Right lobe of liver (tissue), 6 donors: Measurements from ENCODE around the gene GAGE2A. TPM values are rescaled to one million over a fixed set of nuclear protein-coding genes. Genes with fewer than 3 reads are reported as not detected.
"Not testable (repeated sequence)": the region's sequence is repeated elsewhere in the genome, so short reads cannot be mapped to it uniquely, and the experiment has no call there.

ENCODE experiments used
- ATAC-seq, 4 donors: fragments of 200-7000 bp; cut with Tn5 transposase; one replicate each; pipeline ENCODE4 v1.9.1; 2020; ENCODE audit warnings: mild to moderate bottlenecking in 4 of 4, moderate library complexity in 4 of 4
- DNase-seq, 3 donors: peaks; one replicate each; pipeline ENCODE4 v3.0.0-alpha.2; 2020
- H3K27ac ChIP-seq, 3 donors: fragments of 200-600 bp; one replicate each; pipeline ENCODE4 v1.8.0; 2022
- H3K27me3 ChIP-seq, 2 donors: fragments of 200-600 bp; one replicate each; pipeline ENCODE4 v1.8.0; 2022
- H3K36me3 ChIP-seq, 4 donors: fragments of 200-600 bp; sonication (generic) in 1 of 4; one replicate each; pipeline versions ENCODE4 v1.5.1 to v1.8.0; 2017 to 2022; ENCODE audit warnings: control low read depth in 1 of 4
- H3K4me1 ChIP-seq, 4 donors: fragments of 200-600 bp; sonication (generic) in 1 of 4; one replicate each; pipeline versions ENCODE4 v1.5.1 to v1.8.0; 2017 to 2022; ENCODE audit warnings: control low read depth in 1 of 4
- H3K4me3 ChIP-seq, 3 donors: fragments of 200-600 bp; one replicate each; pipeline ENCODE4 v1.8.0; 2022
- H3K9me3 ChIP-seq, 4 donors: fragments of 200-600 bp; sonication (generic) in 1 of 4; one replicate each; pipeline versions ENCODE4 v1.5.1 to v1.8.0; 2017 to 2022; ENCODE audit warnings: control low read depth in 1 of 4
- WGBS: methylation state at CpG from one replicate; pipeline ENCODE4 v1.1.6; 2018; ENCODE audit warnings: low coverage, low lambda C conversion rate; ENCODE audit not compliant: insufficient coverage; ENCODE audit errors: missing lambda C conversion rate; 5-methylcytosine and 5-hydroxymethylcytosine counted together
- intact Hi-C, 2 donors: fragments of 100-400 bp; cut with DNase I; formaldehyde crosslinking; loops; one replicate each; pipeline versions ENCODE4 v1.11.2 to v1.14.1; 2022
- long read RNA-seq: library from polyadenylated mRNA; unstranded; transcript quantifications from one replicate; pipeline ENCODE4 v2.0.0, GENCODE V29; 2019
- total RNA-seq, 6 experiments: library from RNA; depleted of rRNA in 2 of 6; stranded (reverse); fragments of >200 nt in 2 of 6; fragmentation: NEBNext Ultra II Directional in 3 of 6; extraction: Animal tissue kit (Norgen Biotek cat#: 25700) in 3 of 6; gene quantifications; one replicate each; pipeline versions ENCODE4 v1.1.0 to v1.2.4, GENCODE V29; 2016 to 2023
- donor health status: DM: no; HTN: yes; CAD: no.
- donor health status: DM: no; HTN: no; CAD: no.
- donor health status: DM: no; HTN: no; CAD: no.
- donor health status: DM: no; HTN: yes; CAD: no.
- donor health status: DM: no; HTN: yes; CAD: no.

The GAGE2A gene
- total RNA-seq: not detected
- long read RNA-seq: 0 reads

- intact Hi-C loops, H3K27me3 ChIP-seq, H3K4me3 ChIP-seq, H3K27ac ChIP-seq, H3K9me3 ChIP-seq, ATAC-seq, DNase-seq, H3K36me3 ChIP-seq, H3K4me1 ChIP-seq: not testable (repeated sequence)
- WGBS: no CpG with 5 or more reads among the region's 16 CpGs
Observed at GRCh38 chrX:49589196-49589595, at the start of gene GAGE2A. Gene GAGE2A (plus strand): TSS chrX:49589496. CDS start chrX:49590651, 1,155 bp downstream.

DNA sequence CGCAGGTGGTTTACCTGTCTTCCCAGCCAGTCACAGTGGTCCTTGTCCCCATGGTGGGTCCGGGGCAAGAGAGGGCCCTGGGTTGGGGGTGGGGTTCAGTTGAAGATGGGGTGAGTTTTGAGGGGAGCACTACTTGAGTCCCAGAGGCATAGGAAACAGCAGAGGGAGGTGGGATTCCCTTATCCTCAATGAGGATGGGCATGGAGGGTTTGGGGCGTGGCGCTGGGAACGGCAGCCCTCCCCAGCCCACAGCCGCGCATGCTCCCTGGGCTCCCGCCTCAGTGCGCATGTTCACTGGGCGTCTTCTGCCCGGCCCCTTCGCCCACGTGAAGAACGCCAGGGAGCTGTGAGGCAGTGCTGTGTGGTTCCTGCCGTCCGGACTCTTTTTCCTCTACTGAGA is 47.9 kb upstream of the GAGE2A start, which contains the start of gene GAGE12D:
Gene GAGE12D (plus strand): TSS at position 301 of the 400 bp plus-strand sequence. CDS start 1,155 bp downstream, outside the sequence.
- H3K4me1 ChIP-seq, H3K27me3 ChIP-seq, ATAC-seq, H3K27ac ChIP-seq, intact Hi-C loops, DNase-seq, H3K36me3 ChIP-seq, H3K4me3 ChIP-seq, H3K9me3 ChIP-seq: not testable (repeated sequence)
- no CpG with 5 or more reads among the region's 16 CpGs for WGBS

- H3K9me3 ChIP-seq, H3K4me3 ChIP-seq, ATAC-seq, H3K27me3 ChIP-seq, DNase-seq, intact Hi-C loops, H3K4me1 ChIP-seq, H3K36me3 ChIP-seq, H3K27ac ChIP-seq: not testable (repeated sequence)
- WGBS: no CpG with 5 or more reads among the region's 16 CpGs
Observed at GRCh38 chrX:49550989-49551388, 38.3 kb upstream of the GAGE2A start, which contains the start of gene GAGE12E. Gene GAGE12E (plus strand): TSS chrX:49551289. CDS start chrX:49552444, 1,155 bp downstream.

DNA sequence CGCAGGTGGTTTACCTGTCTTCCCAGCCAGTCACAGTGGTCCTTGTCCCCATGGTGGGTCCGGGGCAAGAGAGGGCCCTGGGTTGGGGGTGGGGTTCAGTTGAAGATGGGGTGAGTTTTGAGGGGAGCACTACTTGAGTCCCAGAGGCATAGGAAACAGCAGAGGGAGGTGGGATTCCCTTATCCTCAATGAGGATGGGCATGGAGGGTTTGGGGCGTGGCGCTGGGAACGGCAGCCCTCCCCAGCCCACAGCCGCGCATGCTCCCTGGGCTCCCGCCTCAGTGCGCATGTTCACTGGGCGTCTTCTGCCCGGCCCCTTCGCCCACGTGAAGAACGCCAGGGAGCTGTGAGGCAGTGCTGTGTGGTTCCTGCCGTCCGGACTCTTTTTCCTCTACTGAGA is 28.8 kb upstream of the GAGE2A start, which contains the start of gene GAGE12F:
Gene GAGE12F (plus strand): TSS at position 301 of the 400 bp plus-strand sequence. CDS start 1,155 bp downstream, outside the sequence.
- intact Hi-C loops, H3K27ac ChIP-seq, H3K4me1 ChIP-seq, DNase-seq, H3K9me3 ChIP-seq, H3K27me3 ChIP-seq, H3K4me3 ChIP-seq, H3K36me3 ChIP-seq, ATAC-seq: not testable (repeated sequence)
- no CpG with 5 or more reads among the region's 16 CpGs for WGBS

DNA sequence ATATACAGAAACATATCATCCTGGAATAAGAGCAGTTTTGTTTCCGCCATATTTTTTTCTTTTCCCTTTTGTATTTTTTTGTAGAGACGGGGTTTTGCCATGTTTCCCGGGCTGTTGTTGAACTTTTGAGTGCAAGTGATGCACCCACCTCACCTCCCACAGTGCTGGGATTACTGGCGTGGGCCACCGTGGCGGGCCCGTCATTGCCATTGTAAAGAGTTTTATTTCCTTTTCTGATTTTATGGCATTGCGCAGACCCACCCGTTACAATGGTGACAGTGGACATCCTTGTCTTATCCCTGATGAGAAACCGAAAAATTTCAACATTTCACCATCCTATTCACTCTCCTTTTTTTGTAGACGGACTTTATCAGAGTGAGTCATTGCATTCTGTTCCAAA is 20.6 kb upstream of the GAGE2A start:
- H3K27me3 ChIP-seq, intact Hi-C loops, H3K9me3 ChIP-seq, H3K4me1 ChIP-seq, H3K27ac ChIP-seq, H3K4me3 ChIP-seq, ATAC-seq, H3K36me3 ChIP-seq: not testable (repeated sequence)
- DNase-seq: peak in 2 of 3 donors; percentile 40 to 52
- no CpG with 5 or more reads among the region's 11 CpGs for whole genome bisulfite sequencing

- intact Hi-C loops, ATAC-seq, H3K27ac ChIP-seq, H3K27me3 ChIP-seq, H3K4me1 ChIP-seq, H3K4me3 ChIP-seq, H3K9me3 ChIP-seq, H3K36me3 ChIP-seq: not testable (repeated sequence)
- no CpG with 5 or more reads among the region's 13 CpGs for WGBS
- peak in 2 of 3 donors; percentile 2 to 34 for DNase-seq
Observed at GRCh38 chrX:49569152-49569551, 20.1 kb upstream of the GAGE2A start.

DNA sequence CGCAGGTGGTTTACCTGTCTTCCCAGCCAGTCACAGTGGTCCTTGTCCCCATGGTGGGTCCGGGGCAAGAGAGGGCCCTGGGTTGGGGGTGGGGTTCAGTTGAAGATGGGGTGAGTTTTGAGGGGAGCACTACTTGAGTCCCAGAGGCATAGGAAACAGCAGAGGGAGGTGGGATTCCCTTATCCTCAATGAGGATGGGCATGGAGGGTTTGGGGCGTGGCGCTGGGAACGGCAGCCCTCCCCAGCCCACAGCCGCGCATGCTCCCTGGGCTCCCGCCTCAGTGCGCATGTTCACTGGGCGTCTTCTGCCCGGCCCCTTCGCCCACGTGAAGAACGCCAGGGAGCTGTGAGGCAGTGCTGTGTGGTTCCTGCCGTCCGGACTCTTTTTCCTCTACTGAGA is 19.2 kb upstream of the GAGE2A start, which contains the start of gene GAGE12G:
Gene GAGE12G (plus strand): TSS at position 301 of the 400 bp plus-strand sequence. CDS start 1,155 bp downstream, outside the sequence.
- intact Hi-C loops, ATAC-seq, H3K27me3 ChIP-seq, H3K4me3 ChIP-seq, DNase-seq, H3K4me1 ChIP-seq, H3K9me3 ChIP-seq, H3K27ac ChIP-seq, H3K36me3 ChIP-seq: not testable (repeated sequence)
- no CpG with 5 or more reads among the region's 16 CpGs for whole genome bisulfite sequencing

GRCh38 chrX:49579649-49580048 is 9.6 kb upstream of the GAGE2A start, which contains the start of gene GAGE12H:
Gene GAGE12H (plus strand): TSS chrX:49579949. CDS start chrX:49581104, 1,155 bp downstream.
- ATAC-seq, H3K27ac ChIP-seq, H3K9me3 ChIP-seq, H3K36me3 ChIP-seq, H3K4me3 ChIP-seq, DNase-seq, H3K4me1 ChIP-seq, intact Hi-C loops, H3K27me3 ChIP-seq: not testable (repeated sequence)
- no CpG with 5 or more reads among the region's 16 CpGs for WGBS

- WGBS: 84% methylated on average over 30 of the region's 37 CpGs
- H3K4me1 ChIP-seq, H3K27ac ChIP-seq, H3K9me3 ChIP-seq, intact Hi-C loops, H3K36me3 ChIP-seq, H3K4me3 ChIP-seq, ATAC-seq, H3K27me3 ChIP-seq: not testable (repeated sequence)
- peak; percentile 44 to 59 (median 49) for DNase-seq
Observed at GRCh38 chrX:49589769-49590478, 628 bp downstream of the GAGE2A start.

GRCh38 chrX:49590488-49590887 is 1.2 kb downstream of the GAGE2A start:
- 83% methylated on average over 14 of the region's 17 CpGs for WGBS
- H3K27me3 ChIP-seq, H3K9me3 ChIP-seq, ATAC-seq, H3K36me3 ChIP-seq, H3K27ac ChIP-seq, H3K4me1 ChIP-seq, H3K4me3 ChIP-seq, intact Hi-C loops, DNase-seq: not testable (repeated sequence)

DNA sequence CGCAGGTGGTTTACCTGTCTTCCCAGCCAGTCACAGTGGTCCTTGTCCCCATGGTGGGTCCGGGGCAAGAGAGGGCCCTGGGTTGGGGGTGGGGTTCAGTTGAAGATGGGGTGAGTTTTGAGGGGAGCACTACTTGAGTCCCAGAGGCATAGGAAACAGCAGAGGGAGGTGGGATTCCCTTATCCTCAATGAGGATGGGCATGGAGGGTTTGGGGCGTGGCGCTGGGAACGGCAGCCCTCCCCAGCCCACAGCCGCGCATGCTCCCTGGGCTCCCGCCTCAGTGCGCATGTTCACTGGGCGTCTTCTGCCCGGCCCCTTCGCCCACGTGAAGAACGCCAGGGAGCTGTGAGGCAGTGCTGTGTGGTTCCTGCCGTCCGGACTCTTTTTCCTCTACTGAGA is 9.4 kb downstream of the GAGE2A start, which contains the start of gene GAGE1:
Gene GAGE1 (plus strand): TSS at position 301 of the 400 bp plus-strand sequence. CDS start 1,155 bp downstream, outside the sequence.
- H3K27me3 ChIP-seq, intact Hi-C loops, H3K27ac ChIP-seq, H3K4me1 ChIP-seq, DNase-seq, H3K4me3 ChIP-seq, H3K36me3 ChIP-seq, ATAC-seq, H3K9me3 ChIP-seq: not testable (repeated sequence)
- no CpG with 5 or more reads among the region's 16 CpGs for WGBS
